OCI-LY3 (cell line): ENCODE measurements around the gene NKD2.

Source experiments
- H2AFZ ChIP-seq: fragments of 200-600, 300-600 bp; shearing (Covaris generic); 2 replicates; pipeline ENCODE4 v1.6.0; 2014; ENCODE audit warnings: antibody characterized with exemption, low read depth, low read length
- H3K27ac ChIP-seq: fragments of 200-600, 300-600 bp; sonication (generic); 2 replicates; pipeline ENCODE4 v1.5.1; 2014; ENCODE audit warnings: mild to moderate bottlenecking, low read length, moderate library complexity, mixed read lengths
- H3K27me3 ChIP-seq: fragments of 200-600, 300-600 bp; sonication (generic); 2 replicates; pipeline ENCODE4 v1.6.1; 2014; ENCODE audit warnings: low read depth, low read length, mixed read lengths
- H3K36me3 ChIP-seq: fragments of 200-600, 300-600 bp; sonication (generic); replicated peaks from 2 replicates; pipeline ENCODE3; 2014; ENCODE audit warnings: low read depth, low read length, mixed read lengths
- H3K4me1 ChIP-seq: fragments of 300-600, 200-600 bp; sonication (generic); 2 replicates; pipeline ENCODE4 v1.6.1; 2014; ENCODE audit warnings: low read length, mixed read lengths
- H3K4me2 ChIP-seq: fragments of 200-600, 300-600 bp; sonication (generic); 2 replicates; pipeline ENCODE4 v1.6.1; 2014; ENCODE audit warnings: low read length, mixed read lengths
- H3K4me3 ChIP-seq: fragments of 300-600, 200-600 bp; sonication (generic); 2 replicates; pipeline ENCODE4 v1.5.1; 2014; ENCODE audit warnings: antibody characterized with exemption, mild to moderate bottlenecking, low read length, moderate library complexity
- H3K79me2 ChIP-seq: fragments of 300-600, 200-600 bp; shearing (Covaris generic); 2 replicates; pipeline ENCODE4 v1.6.1; 2014; ENCODE audit warnings: mild to moderate bottlenecking, low read length, mixed read lengths
- H3K9ac ChIP-seq: fragments of 300-600, 200-600 bp; shearing (Covaris generic); 2 replicates; pipeline ENCODE4 v1.6.0; 2014; ENCODE audit warnings: mild to moderate bottlenecking, low read length, moderate library complexity
- H3K9me3 ChIP-seq: fragments of 200-600, 300-600 bp; shearing (Covaris generic); 2 replicates; pipeline ENCODE4 v1.6.1; 2014; ENCODE audit warnings: low read length, mixed read lengths; ENCODE audit not compliant: insufficient read depth
- H4K20me1 ChIP-seq: fragments of 200-600, 300-600 bp; sonication (generic); 2 replicates; pipeline ENCODE4 v1.6.1; 2016; ENCODE audit warnings: low read length, mixed read lengths; ENCODE audit not compliant: insufficient read depth
- CTCF ChIP-seq: fragments of 200-600, 300-600 bp; sonication (generic); IDR thresholded peaks from 2 replicates; pipeline ENCODE4 v1.5.1; 2014; ENCODE audit warnings: antibody characterized with exemption, low read length, low read depth
- EZH2phosphoT487 ChIP-seq: fragments of 200-600 bp; shearing (Covaris generic); IDR thresholded peaks from 2 replicates; pipeline ENCODE4 v1.6.1; 2018; ENCODE audit warnings: antibody characterized with exemption, mixed run types, low read depth

NKD2 gene

GRCh38 chr5:963310-963672, 45.3 kb upstream of the NKD2 start:
- Histone ChIP-seq H3K36me3 (no peaks in the 10 kb centered on the region), H2AFZ (no peak overlapping the region), H3K9ac (no peak overlapping the region), H4K20me1 (no peaks in the 10 kb centered on the region), H3K4me1 (no peaks in the 10 kb centered on the region), H3K9me3 (no peaks in the 10 kb centered on the region), H3K4me3 (no peak overlapping the region), H3K27ac (no peak overlapping the region), H3K27me3 (0 out of 2 replicates have a peak, but pooled peaks cover 5% of the 10 kb centered on the region), H3K79me2 (no peaks in the 10 kb centered on the region), H3K4me2 (no peak overlapping the region)
- no peak for TF ChIP-seq CTCF
- no peak for TF ChIP-seq EZH2phosphoT487

GRCh38 chr5:963673-964531, 44.7 kb upstream of the NKD2 start:
- Histone ChIP-seq H3K27ac (no peak overlapping the region), H4K20me1 (no peaks in the 10 kb centered on the region), H2AFZ (no peak overlapping the region), H3K9me3 (no peaks in the 10 kb centered on the region), H3K79me2 (no peaks in the 10 kb centered on the region), H3K9ac (no peak overlapping the region), H3K27me3 (0 out of 2 replicates have a peak, but pooled peaks cover 7% of the 10 kb centered on the region), H3K4me3 (no peak overlapping the region), H3K4me2 (no peak overlapping the region), H3K4me1 (no peaks in the 10 kb centered on the region), H3K36me3 (no peaks in the 10 kb centered on the region)
- TF ChIP-seq EZH2phosphoT487 = no peak
- TF ChIP-seq CTCF = no peak

GRCh38 chr5:964821-965220, 43.8 kb upstream of the NKD2 start:
- H3K79me2 ChIP-seq = no peaks in the 10 kb centered on the region
- H3K27ac ChIP-seq = no peak overlapping the region
- H3K4me2 ChIP-seq = no peak overlapping the region
- no peak overlapping the region for H3K9ac ChIP-seq
- H3K27me3 ChIP-seq = 0 out of 2 replicates have a peak, but pooled peaks cover 7% of the 10 kb centered on the region
- H2AFZ ChIP-seq = no peak overlapping the region
- no peaks in the 10 kb centered on the region for H4K20me1 ChIP-seq
- no peaks in the 10 kb centered on the region for H3K4me1 ChIP-seq
- H3K4me3 ChIP-seq = no peak overlapping the region
- no peaks in the 10 kb centered on the region for H3K36me3 ChIP-seq
- TF ChIP-seq EZH2phosphoT487 = no peak
- no peak for TF ChIP-seq CTCF
- no peaks in the 10 kb centered on the region for H3K9me3 ChIP-seq

GRCh38 chr5:965604-966344, 42.8 kb upstream of the NKD2 start:
- no peak for TF ChIP-seq EZH2phosphoT487
- TF ChIP-seq CTCF = no peak
- no peak overlapping the region for H3K9ac ChIP-seq
- H2AFZ ChIP-seq = no peak overlapping the region
- no peak overlapping the region for H3K27ac ChIP-seq
- no peak overlapping the region for H3K4me3 ChIP-seq
- no peak overlapping the region for H3K4me2 ChIP-seq
- H3K27me3 ChIP-seq = 0 out of 2 replicates have a peak, but pooled peaks cover 7% of the 10 kb centered on the region
- no peaks in the 10 kb centered on the region for H3K36me3 ChIP-seq
- H3K4me1 ChIP-seq = no peaks in the 10 kb centered on the region
- no peaks in the 10 kb centered on the region for H3K9me3 ChIP-seq
- no peaks in the 10 kb centered on the region for H4K20me1 ChIP-seq
- no peaks in the 10 kb centered on the region for H3K79me2 ChIP-seq
